ENCODE results near the gene CDC42EP1.

CDC42EP1 gene

GRCh38 chr22:37566903-37567798 lies 6.9 kb downstream of the CDC42EP1 start:
- no peaks in the 10 kb centered on the region for H3K9me3 ChIP-seq (ENCODE audit: control insufficient read depth in 1 of 2, low read length in 2 of 2)
- no peaks in the 10 kb centered on the region for H3K27me3 ChIP-seq (ENCODE audit: control insufficient read depth in 1 of 2, insufficient read depth in 2 of 2, low read length in 2 of 2)
- peaks cover 9 to 22% of the 10 kb centered on the region in 2 donors for H3K36me3 ChIP-seq (ENCODE audit: control insufficient read depth in 1 of 2, insufficient read depth in 2 of 2, low read length in 2 of 2)
- no peak overlapping the region for H3K27ac ChIP-seq (ENCODE audit: low read depth, low read length)
- peaks cover 76 to 80% of the 10 kb centered on the region in 2 donors for H3K4me1 ChIP-seq (ENCODE audit: control insufficient read depth in 1 of 2, insufficient read depth in 2 of 2, low read length in 2 of 2)
- H3K9ac ChIP-seq (ENCODE audit: low read depth in 1 of 2, low read length in 2 of 2): peak overlapping the region; percentile 31 to 58
- peak overlapping the region in 1 of 2 donors; percentile 36 for H3K4me3 ChIP-seq (ENCODE audit: low read depth in 1 of 2, low read length in 2 of 2)

- H3K9ac ChIP-seq (ENCODE audit: low read depth in 1 of 2, low read length in 2 of 2): peak overlapping the region; percentile 31 to 58
- H3K4me1 ChIP-seq (ENCODE audit: control insufficient read depth in 1 of 2, insufficient read depth in 2 of 2, low read length in 2 of 2): peaks cover 68 to 71% of the 10 kb centered on the region in 2 donors
- peaks cover 9 to 22% of the 10 kb centered on the region in 2 donors for H3K36me3 ChIP-seq (ENCODE audit: control insufficient read depth in 1 of 2, insufficient read depth in 2 of 2, low read length in 2 of 2)
- H3K9me3 ChIP-seq (ENCODE audit: control insufficient read depth in 1 of 2, low read length in 2 of 2): no peaks in the 10 kb centered on the region
- H3K4me3 ChIP-seq (ENCODE audit: low read depth in 1 of 2, low read length in 2 of 2): no peak overlapping the region
- H3K27ac ChIP-seq (ENCODE audit: low read depth, low read length): no peak overlapping the region
- no peaks in the 10 kb centered on the region for H3K27me3 ChIP-seq (ENCODE audit: control insufficient read depth in 1 of 2, insufficient read depth in 2 of 2, low read length in 2 of 2)
Measured at GRCh38 chr22:37568012-37568411, 7.7 kb downstream of the CDC42EP1 start.

GRCh38 chr22:37568448-37569008 lies 8.2 kb downstream of the CDC42EP1 start:
- Histone ChIP-seq H3K27me3 (ENCODE audit: control insufficient read depth in 1 of 2, insufficient read depth in 2 of 2, low read length in 2 of 2) (no peaks in the 10 kb centered on the region), H3K4me1 (ENCODE audit: control insufficient read depth in 1 of 2, insufficient read depth in 2 of 2, low read length in 2 of 2) (peaks cover 62 to 66% of the 10 kb centered on the region in 2 donors), H3K9ac (ENCODE audit: low read depth in 1 of 2, low read length in 2 of 2) (peak overlapping the region; percentile 54 to 58), H3K36me3 (ENCODE audit: control insufficient read depth in 1 of 2, insufficient read depth in 2 of 2, low read length in 2 of 2) (peaks cover 9 to 22% of the 10 kb centered on the region in 2 donors), H3K4me3 (ENCODE audit: low read depth in 1 of 2, low read length in 2 of 2) (no peak overlapping the region), H3K27ac (ENCODE audit: low read depth, low read length) (peak overlapping the region; percentile 54), H3K9me3 (ENCODE audit: control insufficient read depth in 1 of 2, low read length in 2 of 2) (no peaks in the 10 kb centered on the region)

GRCh38 chr22:37569009-37569920 lies 9.0 kb downstream of the CDC42EP1 start:
- Histone ChIP-seq H3K36me3 (ENCODE audit: control insufficient read depth in 1 of 2, insufficient read depth in 2 of 2, low read length in 2 of 2) (peaks cover 9 to 22% of the 10 kb centered on the region in 2 donors), H3K27ac (ENCODE audit: low read depth, low read length) (peak overlapping the region; percentile 54), H3K4me3 (ENCODE audit: low read depth in 1 of 2, low read length in 2 of 2) (peak overlapping the region in 1 of 2 donors; percentile 37), H3K4me1 (ENCODE audit: control insufficient read depth in 1 of 2, insufficient read depth in 2 of 2, low read length in 2 of 2) (peaks cover 55 to 59% of the 10 kb centered on the region in 2 donors), H3K9me3 (ENCODE audit: control insufficient read depth in 1 of 2, low read length in 2 of 2) (no peaks in the 10 kb centered on the region), H3K9ac (ENCODE audit: low read depth in 1 of 2, low read length in 2 of 2) (peak overlapping the region; percentile 58 to 61), H3K27me3 (ENCODE audit: control insufficient read depth in 1 of 2, insufficient read depth in 2 of 2, low read length in 2 of 2) (no peaks in the 10 kb centered on the region)

- peak overlapping the region in 1 of 2 donors; percentile 33 for H3K4me3 ChIP-seq (ENCODE audit: low read depth in 1 of 2, low read length in 2 of 2)
- peak overlapping the region; percentile 54 for H3K27ac ChIP-seq (ENCODE audit: low read depth, low read length)
- peaks cover 51 to 55% of the 10 kb centered on the region in 2 donors for H3K4me1 ChIP-seq (ENCODE audit: control insufficient read depth in 1 of 2, insufficient read depth in 2 of 2, low read length in 2 of 2)
- H3K27me3 ChIP-seq (ENCODE audit: control insufficient read depth in 1 of 2, insufficient read depth in 2 of 2, low read length in 2 of 2): no peaks in the 10 kb centered on the region
- H3K9ac ChIP-seq (ENCODE audit: low read depth in 1 of 2, low read length in 2 of 2): peak overlapping the region; percentile 25 to 61
- H3K36me3 ChIP-seq (ENCODE audit: control insufficient read depth in 1 of 2, insufficient read depth in 2 of 2, low read length in 2 of 2): peaks cover 9 to 22% of the 10 kb centered on the region in 2 donors
- H3K9me3 ChIP-seq (ENCODE audit: control insufficient read depth in 1 of 2, low read length in 2 of 2): no peaks in the 10 kb centered on the region
Measured at GRCh38 chr22:37569921-37570660, 9.8 kb downstream of the CDC42EP1 start.

- Histone ChIP-seq H3K36me3 (ENCODE audit: control insufficient read depth in 1 of 2, insufficient read depth in 2 of 2, low read length in 2 of 2) (peaks cover 9 to 22% of the 10 kb centered on the region in 2 donors), H3K4me1 (ENCODE audit: control insufficient read depth in 1 of 2, insufficient read depth in 2 of 2, low read length in 2 of 2) (peaks cover 51 to 55% of the 10 kb centered on the region in 2 donors), H3K27me3 (ENCODE audit: control insufficient read depth in 1 of 2, insufficient read depth in 2 of 2, low read length in 2 of 2) (no peaks in the 10 kb centered on the region), H3K27ac (ENCODE audit: low read depth, low read length) (peak overlapping the region; percentile 54), H3K9me3 (ENCODE audit: control insufficient read depth in 1 of 2, low read length in 2 of 2) (no peaks in the 10 kb centered on the region), H3K9ac (ENCODE audit: low read depth in 1 of 2, low read length in 2 of 2) (peak overlapping the region in 1 of 2 donors; percentile 61), H3K4me3 (ENCODE audit: low read depth in 1 of 2, low read length in 2 of 2) (no peak overlapping the region)
Measured at GRCh38 chr22:37570661-37570976, 10.3 kb downstream of the CDC42EP1 start.

- no peak overlapping the region for H3K9ac ChIP-seq (ENCODE audit: low read depth in 1 of 2, low read length in 2 of 2)
- no peaks in the 10 kb centered on the region for H3K27me3 ChIP-seq (ENCODE audit: control insufficient read depth in 1 of 2, insufficient read depth in 2 of 2, low read length in 2 of 2)
- peaks cover 9 to 19% of the 10 kb centered on the region in 2 donors for H3K36me3 ChIP-seq (ENCODE audit: control insufficient read depth in 1 of 2, insufficient read depth in 2 of 2, low read length in 2 of 2)
- no peaks in the 10 kb centered on the region for H3K9me3 ChIP-seq (ENCODE audit: control insufficient read depth in 1 of 2, low read length in 2 of 2)
- H3K27ac ChIP-seq (ENCODE audit: low read depth, low read length): no peak overlapping the region
- peaks cover 47 to 50% of the 10 kb centered on the region in 2 donors for H3K4me1 ChIP-seq (ENCODE audit: control insufficient read depth in 1 of 2, insufficient read depth in 2 of 2, low read length in 2 of 2)
- H3K4me3 ChIP-seq (ENCODE audit: low read depth in 1 of 2, low read length in 2 of 2): no peak overlapping the region
Measured at GRCh38 chr22:37571258-37571991, 11.1 kb downstream of the CDC42EP1 start.

- Histone ChIP-seq H3K4me3 (ENCODE audit: low read depth in 1 of 2, low read length in 2 of 2) (no peak overlapping the region), H3K27ac (ENCODE audit: low read depth, low read length) (no peak overlapping the region), H3K27me3 (ENCODE audit: control insufficient read depth in 1 of 2, insufficient read depth in 2 of 2, low read length in 2 of 2) (no peaks in the 10 kb centered on the region), H3K9ac (ENCODE audit: low read depth in 1 of 2, low read length in 2 of 2) (no peak overlapping the region), H3K4me1 (ENCODE audit: control insufficient read depth in 1 of 2, insufficient read depth in 2 of 2, low read length in 2 of 2) (peaks cover 42 to 44% of the 10 kb centered on the region in 2 donors), H3K36me3 (ENCODE audit: control insufficient read depth in 1 of 2, insufficient read depth in 2 of 2, low read length in 2 of 2) (peaks cover 4 to 14% of the 10 kb centered on the region in 2 donors), H3K9me3 (ENCODE audit: control insufficient read depth in 1 of 2, low read length in 2 of 2) (no peaks in the 10 kb centered on the region)
Measured at GRCh38 chr22:37571992-37572373, 11.7 kb downstream of the CDC42EP1 start.

- Histone ChIP-seq H3K4me3 (ENCODE audit: low read depth in 1 of 2, low read length in 2 of 2) (no peak overlapping the region), H3K4me1 (ENCODE audit: control insufficient read depth in 1 of 2, insufficient read depth in 2 of 2, low read length in 2 of 2) (peaks cover 12 to 24% of the 10 kb centered on the region in 2 donors), H3K9me3 (ENCODE audit: control insufficient read depth in 1 of 2, low read length in 2 of 2) (no peaks in the 10 kb centered on the region), H3K36me3 (ENCODE audit: control insufficient read depth in 1 of 2, insufficient read depth in 2 of 2, low read length in 2 of 2) (no peaks in the 10 kb centered on the region), H3K27ac (ENCODE audit: low read depth, low read length) (no peak overlapping the region), H3K27me3 (ENCODE audit: control insufficient read depth in 1 of 2, insufficient read depth in 2 of 2, low read length in 2 of 2) (no peaks in the 10 kb centered on the region), H3K9ac (ENCODE audit: low read depth in 1 of 2, low read length in 2 of 2) (no peak overlapping the region)
Measured at GRCh38 chr22:37575490-37576003, 15.3 kb downstream of the CDC42EP1 start.
